Mesothelial cell of epicardium (in vitro differentiated cells): Measurements from ENCODE around the gene BMF. TPM values are rescaled to one million over a fixed set of nuclear protein-coding genes. Genes with fewer than 3 reads are reported as not detected.

Experiments used
- DNase-seq, 2 experiments: peaks; one replicate each; pipeline ENCODE4 v3.0.0; 2021; ENCODE audit warnings: low spot score in 2 of 2; ENCODE audit not compliant: unreplicated experiment in 2 of 2
- H3K27ac Mint-ChIP-seq: 2 replicates; pipeline ENCODE4 v1.8.0; 2021; ENCODE audit warnings: mixed read lengths
- H3K27me3 Mint-ChIP-seq: 2 replicates; pipeline ENCODE4 v1.8.0; 2021; ENCODE audit warnings: low read depth, mixed read lengths
- H3K36me3 Mint-ChIP-seq: 2 replicates; pipeline ENCODE4 v1.8.0; 2021; ENCODE audit warnings: mixed read lengths
- H3K4me1 Mint-ChIP-seq: 2 replicates; pipeline ENCODE4 v1.8.0; 2021; ENCODE audit warnings: mixed read lengths
- H3K4me3 Mint-ChIP-seq: 2 replicates; pipeline ENCODE4 v1.8.0; 2021; ENCODE audit warnings: mild to moderate bottlenecking, moderate library complexity, mixed read lengths
- H3K9me3 Mint-ChIP-seq: 2 replicates; pipeline ENCODE4 v1.8.0; 2021; ENCODE audit warnings: mixed read lengths
- total RNA-seq: library from RNA; stranded (reverse); gene quantifications from 3 replicates; pipeline ENCODE4 v1.2.1, GENCODE V29; 2021
- TF ChIP-seq, protein P1 (sequence below): fragments of 200-600 bp; sonication (generic); IDR thresholded peaks from one replicate; pipeline ENCODE4 v1.5.0; 2021; ENCODE audit warnings: antibody characterized with exemption; ENCODE audit not compliant: unreplicated experiment

The BMF gene
- total RNA-seq, 1 donor from 2014 or later: 97.0 TPM

DNA sequence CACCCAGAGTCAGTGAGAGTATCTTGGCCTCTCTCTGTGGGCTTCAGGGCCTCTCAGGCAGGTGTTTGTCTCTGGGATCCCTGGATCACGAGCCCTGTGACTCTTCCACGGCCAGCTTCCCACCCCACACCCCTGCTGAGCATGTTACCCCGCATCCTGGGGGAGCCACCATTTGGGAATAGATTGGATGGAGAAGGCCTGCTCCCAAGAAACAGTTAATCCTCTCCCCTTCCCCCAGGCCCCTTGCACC, 54.1 kb downstream of the BMF start:
- H3K9me3 Mint-ChIP-seq: no peaks in the 10 kb centered on the region
- TF ChIP-seq, protein P1, sequence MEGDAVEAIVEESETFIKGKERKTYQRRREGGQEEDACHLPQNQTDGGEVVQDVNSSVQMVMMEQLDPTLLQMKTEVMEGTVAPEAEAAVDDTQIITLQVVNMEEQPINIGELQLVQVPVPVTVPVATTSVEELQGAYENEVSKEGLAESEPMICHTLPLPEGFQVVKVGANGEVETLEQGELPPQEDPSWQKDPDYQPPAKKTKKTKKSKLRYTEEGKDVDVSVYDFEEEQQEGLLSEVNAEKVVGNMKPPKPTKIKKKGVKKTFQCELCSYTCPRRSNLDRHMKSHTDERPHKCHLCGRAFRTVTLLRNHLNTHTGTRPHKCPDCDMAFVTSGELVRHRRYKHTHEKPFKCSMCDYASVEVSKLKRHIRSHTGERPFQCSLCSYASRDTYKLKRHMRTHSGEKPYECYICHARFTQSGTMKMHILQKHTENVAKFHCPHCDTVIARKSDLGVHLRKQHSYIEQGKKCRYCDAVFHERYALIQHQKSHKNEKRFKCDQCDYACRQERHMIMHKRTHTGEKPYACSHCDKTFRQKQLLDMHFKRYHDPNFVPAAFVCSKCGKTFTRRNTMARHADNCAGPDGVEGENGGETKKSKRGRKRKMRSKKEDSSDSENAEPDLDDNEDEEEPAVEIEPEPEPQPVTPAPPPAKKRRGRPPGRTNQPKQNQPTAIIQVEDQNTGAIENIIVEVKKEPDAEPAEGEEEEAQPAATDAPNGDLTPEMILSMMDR: no peak
- H3K4me1 Mint-ChIP-seq: peaks cover 37% of the 10 kb centered on the region
- no peaks in the 10 kb centered on the region for H3K27me3 Mint-ChIP-seq
- no peaks in the 10 kb centered on the region for H3K36me3 Mint-ChIP-seq
- no peak overlapping the region for H3K4me3 Mint-ChIP-seq
- H3K27ac Mint-ChIP-seq: no peak overlapping the region
- no peak for DNase-seq

DNA sequence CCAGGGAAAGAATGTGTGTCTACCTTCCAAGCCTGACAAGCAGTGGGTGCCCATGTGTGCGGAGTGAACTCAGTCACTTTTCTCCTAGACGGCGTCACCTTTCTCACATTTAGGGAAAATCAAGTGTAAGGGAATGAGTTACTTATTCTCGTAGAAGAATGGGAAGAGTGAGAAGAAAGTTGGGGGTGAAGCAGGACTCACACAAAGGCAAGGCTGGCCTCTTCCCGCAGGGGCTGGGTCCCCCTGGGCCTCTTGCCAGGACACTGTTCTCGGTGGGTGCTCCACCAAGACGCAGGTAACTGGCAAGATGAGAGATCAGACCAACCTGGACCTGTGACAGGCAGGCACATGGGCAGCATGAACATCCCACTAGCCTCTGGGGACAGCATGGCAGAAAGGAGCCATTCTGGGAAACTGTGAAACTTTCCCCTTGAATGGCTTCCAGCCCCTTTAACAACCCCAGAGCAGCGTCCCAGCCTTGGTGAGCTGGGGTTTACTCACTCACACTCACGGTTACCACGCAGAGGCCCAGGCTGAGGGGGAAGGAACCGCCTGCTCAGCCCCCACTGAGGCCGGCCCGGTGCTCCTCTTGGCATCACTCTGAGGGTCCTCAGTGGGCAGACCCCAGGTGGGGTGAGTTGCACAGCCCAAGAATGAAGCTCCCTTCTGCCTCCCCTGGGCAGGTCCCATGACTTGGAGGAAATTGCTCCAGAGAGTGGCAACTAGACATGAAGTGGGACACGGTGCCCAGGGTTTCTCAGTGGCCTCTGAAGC, 54.7 kb downstream of the BMF start:
- no peak for DNase-seq
- Mint-ChIP-seq H3K36me3 (no peaks in the 10 kb centered on the region), H3K4me1 (peaks cover 37% of the 10 kb centered on the region), H3K4me3 (no peak overlapping the region), H3K27ac (no peak overlapping the region), H3K27me3 (no peaks in the 10 kb centered on the region), H3K9me3 (no peaks in the 10 kb centered on the region)
- TF ChIP-seq, protein P1: no peak

DNA sequence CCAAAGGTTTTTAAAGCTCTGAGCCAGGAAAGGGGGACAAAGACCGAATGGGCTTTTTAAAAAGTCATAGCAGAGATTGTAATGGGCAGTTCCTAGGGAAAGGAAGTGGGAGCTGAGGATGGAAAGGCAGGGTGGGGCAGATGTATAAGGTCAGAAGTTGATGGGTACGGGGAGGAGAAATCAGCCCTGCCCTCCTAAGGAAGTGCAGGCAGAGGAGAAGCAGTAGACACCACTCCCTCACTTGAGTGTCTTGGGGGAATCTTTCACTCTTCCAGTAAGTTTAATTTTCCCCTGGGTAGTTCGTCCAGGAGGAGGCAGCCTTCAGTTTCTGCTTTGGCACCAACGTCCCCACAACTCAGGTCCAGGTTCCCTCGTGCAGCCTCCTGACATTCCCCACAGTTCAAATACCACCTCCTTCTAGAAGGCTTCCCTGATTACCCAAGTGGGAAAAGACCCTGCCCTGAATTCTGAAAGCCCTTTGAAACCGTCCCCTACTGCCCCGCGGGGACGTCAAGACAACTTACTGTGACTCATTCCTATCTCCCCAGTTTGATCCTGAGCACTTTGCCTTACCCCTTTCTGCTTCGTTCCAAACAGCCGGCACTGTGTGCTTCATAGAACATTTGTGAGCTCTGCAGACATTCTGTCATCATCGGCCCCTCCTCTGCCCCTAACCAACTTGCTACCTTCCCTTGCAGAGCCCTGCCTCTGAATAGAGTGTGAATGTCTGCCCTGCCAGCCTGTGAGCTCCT, 55.4 kb downstream of the BMF start:
- Mint-ChIP-seq H3K36me3 (no peaks in the 10 kb centered on the region), H3K4me1 (peaks cover 37% of the 10 kb centered on the region), H3K9me3 (no peaks in the 10 kb centered on the region), H3K4me3 (no peak overlapping the region), H3K27ac (peak overlapping the region; percentile 36), H3K27me3 (no peaks in the 10 kb centered on the region)
- TF ChIP-seq, protein P1: no peak
- no peak for DNase-seq

DNA sequence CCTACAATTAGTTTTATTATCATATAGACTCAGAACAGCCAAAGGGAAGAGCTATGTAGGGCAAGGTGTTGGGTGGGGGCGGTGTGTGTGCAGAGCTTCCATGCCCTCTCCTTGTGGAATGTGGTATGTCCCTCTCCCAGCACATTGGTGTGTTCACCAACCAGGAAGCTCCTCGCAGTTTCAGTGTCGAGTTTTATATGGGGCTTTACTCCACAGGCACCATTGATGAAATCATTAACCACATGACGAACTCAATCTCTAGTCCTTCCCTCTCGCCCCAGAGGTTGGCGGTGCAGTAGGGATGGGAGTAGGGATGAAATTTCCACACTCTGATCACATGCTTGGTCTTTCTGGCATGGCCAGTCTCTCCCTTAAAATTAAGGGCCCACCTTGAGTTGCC, 56.1 kb downstream of the BMF start:
- TF ChIP-seq, protein P1: no peak
- Mint-ChIP-seq H3K9me3 (no peaks in the 10 kb centered on the region), H3K27ac (no peak overlapping the region), H3K36me3 (no peaks in the 10 kb centered on the region), H3K4me1 (peaks cover 40% of the 10 kb centered on the region), H3K4me3 (no peak overlapping the region), H3K27me3 (no peaks in the 10 kb centered on the region)
- DNase-seq: no peak

DNA sequence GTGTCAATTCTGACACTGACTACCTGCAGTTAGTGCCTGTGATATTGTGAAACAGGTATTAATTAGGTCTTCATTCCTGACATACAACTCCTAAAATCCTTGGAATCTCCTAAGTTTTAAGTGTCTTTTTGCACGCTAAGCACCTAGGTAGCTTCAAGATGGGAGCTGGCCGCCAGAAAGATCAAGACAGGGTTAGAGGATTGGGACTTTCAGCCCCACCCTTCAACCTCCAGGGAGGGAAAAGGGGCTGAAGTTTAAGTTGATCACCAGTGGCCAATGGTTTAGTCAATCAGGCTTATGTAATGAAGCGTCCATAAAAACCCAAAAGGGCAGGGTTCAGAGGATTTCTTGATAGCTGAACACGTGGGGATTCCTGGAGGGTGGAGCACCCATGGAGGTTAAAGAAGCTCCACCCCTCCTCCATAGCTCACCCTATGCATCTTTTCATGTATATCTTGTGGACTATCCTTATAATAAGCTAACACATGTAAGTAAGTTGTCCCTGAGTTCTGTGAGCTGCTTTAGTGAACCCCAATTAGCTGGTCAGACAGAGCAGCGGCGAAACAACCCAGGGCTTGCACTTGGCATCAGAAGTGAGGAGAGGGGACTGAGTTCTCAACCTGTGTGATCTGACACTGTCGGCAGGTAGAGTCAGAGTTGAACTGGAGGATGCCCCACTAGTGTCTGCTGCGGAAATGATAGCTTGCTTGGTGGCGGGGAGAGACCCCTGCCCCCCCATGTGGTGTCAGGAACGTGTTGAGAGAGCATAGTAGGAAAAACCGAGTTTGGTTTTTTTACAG, 56.9 kb downstream of the BMF start:
- no peak overlapping the region for H3K27ac Mint-ChIP-seq
- no peak overlapping the region for H3K4me3 Mint-ChIP-seq
- TF ChIP-seq, protein P1: no peak
- no peaks in the 10 kb centered on the region for H3K9me3 Mint-ChIP-seq
- H3K36me3 Mint-ChIP-seq: no peaks in the 10 kb centered on the region
- H3K27me3 Mint-ChIP-seq: no peaks in the 10 kb centered on the region
- H3K4me1 Mint-ChIP-seq: peaks cover 46% of the 10 kb centered on the region
- DNase-seq: no peak
